Testis (tissue), 2 donors: ENCODE results near the gene C3.

Experiments
- CTCF ChIP-seq, 3 experiments: fragments of 450-650 bp in 2 of 3; fragments of 200-600 bp in 1 of 3; sonication (generic) in 1 of 3; IDR thresholded peaks; one replicate each; pipeline ENCODE4 v1.5.1; 2016 to 2019; ENCODE audit warnings: antibody characterized with exemption in 3 of 3, mild to moderate bottlenecking in 2 of 3, moderate library complexity in 1 of 3
- POLR2A ChIP-seq: fragments of 450-650 bp; IDR thresholded peaks from one replicate; pipeline ENCODE4 v1.6.1; 2017; ENCODE audit warnings: antibody characterized with exemption, mild to moderate bottlenecking, moderate library complexity

GRCh38 chr19:6711078-6711361, 9.4 kb downstream of the C3 start:
- TF ChIP-seq CTCF (IDR thresholded peaks at IDR 0.05): no peak
- TF ChIP-seq POLR2A: no peak
